IPS-NIHi7 (cell line): ENCODE results near the gene NAV2.

ENCODE experiments used
- DNase-seq: peaks from one replicate; pipeline ENCODE4 v3.0.0; 2012; ENCODE audit warnings: mixed read lengths; ENCODE audit errors: extremely low spot score

NAV2 gene

DNA sequence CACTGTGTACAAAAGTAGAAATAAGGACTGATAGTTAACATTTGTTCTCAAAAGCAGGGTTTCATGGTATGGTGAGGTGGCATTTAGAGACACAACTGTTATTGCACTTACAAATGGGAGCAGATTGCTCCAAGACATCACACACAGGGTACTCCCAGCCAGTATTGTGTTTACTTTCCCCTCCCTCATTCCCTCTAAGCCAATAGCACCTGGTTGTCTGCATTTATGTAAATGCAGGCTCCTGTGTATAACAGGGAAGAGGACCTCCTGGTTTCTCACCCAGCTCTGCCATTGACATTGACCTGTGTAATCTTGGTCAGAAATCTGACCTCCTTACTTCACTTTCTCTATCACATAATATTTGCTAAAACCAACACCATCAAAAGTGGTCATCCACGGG is 154.4 kb downstream of the NAV2 start:
- no peak for DNase-seq

DNA sequence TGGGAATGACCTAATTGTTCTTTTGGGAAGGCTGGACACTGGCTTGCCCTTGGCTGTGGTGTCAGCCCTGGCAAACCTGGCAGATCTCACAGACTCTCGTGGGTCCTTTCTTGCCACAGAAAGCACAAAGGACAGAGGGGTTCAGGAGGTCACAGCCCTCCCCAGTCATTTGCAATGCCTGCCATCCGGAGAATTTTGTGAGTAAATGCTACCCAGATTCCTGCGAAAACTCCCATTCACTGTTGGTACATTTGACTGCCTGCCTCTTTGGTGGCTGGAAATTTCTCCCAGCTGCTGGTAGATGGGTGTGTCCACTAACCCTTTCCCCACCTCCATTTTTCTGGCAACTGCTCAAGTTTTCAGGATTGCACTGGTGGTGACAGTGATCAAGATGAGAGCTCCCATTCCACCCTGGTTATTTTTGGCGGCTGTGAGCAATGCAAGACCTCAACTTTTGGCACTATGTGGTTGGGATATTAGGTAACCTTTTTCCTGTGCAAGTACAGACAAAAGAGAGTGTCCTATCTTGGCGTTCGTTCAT is 155.7 kb downstream of the NAV2 start:
- no peak for DNase-seq

DNA sequence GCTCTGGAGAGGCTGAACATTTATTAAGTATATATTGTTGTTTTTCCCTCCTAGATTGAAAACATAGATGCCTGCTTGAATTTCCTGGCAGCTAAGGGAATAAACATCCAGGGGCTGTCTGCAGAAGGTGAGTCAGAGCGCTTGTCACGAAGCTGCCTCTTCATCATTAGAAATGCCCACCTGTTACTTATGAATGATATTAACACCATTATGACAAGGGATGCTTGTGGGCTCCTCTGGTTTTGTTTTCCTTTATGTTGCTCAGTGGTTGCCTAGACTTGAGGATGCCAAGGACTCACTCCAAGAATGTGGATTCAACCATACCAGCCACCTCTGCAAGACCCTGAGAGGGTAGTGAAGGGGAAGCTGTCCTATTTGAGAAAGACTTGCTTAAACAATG is 156.2 kb downstream of the NAV2 start:
- no peak for DNase-seq

DNA sequence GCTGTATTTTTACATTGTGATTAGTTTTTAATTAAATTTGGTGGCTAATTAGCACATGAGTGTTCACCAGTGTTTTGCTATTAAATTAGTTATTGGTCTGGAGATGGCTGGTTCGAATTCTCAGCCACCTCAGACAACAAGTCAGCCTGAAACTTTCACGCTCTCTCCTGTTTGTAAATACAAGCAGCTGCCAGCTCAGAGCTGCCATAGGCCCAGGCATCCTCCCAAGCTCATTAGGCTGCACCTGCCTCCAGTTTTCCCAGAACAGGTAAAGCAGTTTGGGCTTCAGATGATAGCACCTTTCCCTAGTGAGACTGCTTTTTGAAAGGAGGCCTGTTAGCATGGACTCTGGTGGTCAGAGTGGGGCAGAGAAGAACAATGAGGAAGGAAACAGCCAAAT is 156.8 kb downstream of the NAV2 start:
- DNase-seq = no peak

DNA sequence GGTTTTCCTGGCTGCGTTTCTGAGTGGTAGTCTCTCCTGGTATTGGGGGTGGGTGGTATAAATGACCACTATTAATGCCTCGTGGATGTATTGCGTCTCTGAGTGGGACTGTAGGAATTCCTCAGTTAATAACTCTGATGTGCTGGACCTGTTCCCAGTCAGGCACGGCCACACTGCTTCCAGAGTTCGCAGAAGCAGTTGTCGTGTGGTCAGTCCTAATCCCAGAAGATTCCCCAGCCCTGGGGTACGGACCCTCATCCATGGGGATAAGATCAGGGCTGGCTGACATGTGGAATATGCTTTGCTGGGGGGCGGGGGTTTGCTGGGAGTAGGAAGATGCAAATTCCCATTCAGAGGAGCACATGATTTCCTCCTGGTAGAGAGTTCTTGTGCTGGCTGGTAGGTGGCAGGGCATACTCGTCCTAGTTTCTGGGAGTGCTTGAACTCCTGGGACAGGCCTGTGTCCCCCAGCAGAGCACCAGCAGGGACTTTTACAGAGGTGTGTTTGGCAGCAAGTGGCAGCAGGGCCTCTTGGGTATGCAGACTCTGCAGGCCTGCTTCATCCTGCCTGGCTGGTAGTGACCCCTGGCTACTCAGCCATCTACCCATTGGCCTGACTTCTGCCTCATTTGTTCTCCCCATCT is 157.4 kb downstream of the NAV2 start:
- no peak for DNase-seq

DNA sequence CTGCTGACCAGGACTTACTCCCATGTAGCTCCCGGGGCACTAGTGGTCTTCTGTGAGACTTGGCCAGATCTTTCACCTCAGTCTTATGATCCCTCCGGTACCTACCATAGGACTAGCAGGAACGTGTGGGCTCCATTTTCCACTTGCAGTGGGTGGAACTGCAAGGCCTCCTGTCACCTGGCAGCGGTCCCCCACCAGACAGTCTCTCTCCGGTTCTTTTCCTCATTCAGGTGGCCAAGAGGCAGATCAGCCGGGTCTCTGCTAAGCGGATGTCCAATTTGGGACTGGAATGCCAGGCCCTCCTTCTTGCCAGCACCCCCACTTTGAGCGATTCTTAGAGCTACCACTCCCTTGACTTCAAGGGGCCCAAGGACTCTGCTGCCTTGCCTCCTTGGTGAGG is 158.9 kb downstream of the NAV2 start:
- DNase-seq = no peak

DNA sequence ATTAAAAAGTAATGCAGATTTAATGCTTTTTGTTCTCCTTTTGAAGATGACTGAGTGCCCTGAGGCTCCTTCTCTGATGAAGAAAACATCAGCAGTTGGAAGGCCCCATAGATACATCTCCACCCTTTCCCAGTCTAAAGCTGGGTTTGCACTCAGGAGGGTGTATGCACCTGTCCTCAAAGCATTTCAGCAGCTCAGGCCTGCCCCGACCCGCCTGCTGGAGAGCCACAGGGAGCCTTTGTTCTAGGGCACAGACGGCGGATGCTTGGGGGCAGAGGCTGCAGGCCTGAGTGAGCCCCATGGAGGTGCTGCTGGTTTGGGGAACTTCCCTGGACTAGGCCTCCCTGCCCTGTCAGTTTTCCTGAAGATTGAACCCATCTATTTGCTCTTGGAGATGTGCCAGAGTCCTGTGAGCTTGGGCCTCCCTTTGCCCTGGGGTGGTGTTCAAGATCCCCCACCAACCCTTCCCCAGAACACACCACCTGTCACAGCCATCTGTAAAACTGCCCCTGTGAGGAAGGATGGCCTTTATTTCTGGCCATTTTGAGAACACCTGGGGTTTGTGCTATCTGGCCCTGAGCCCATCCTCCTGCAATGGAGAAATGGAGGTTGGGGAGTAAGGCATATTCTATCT is 160.0 kb downstream of the NAV2 start:
- peak; percentile 61 for DNase-seq

DNA sequence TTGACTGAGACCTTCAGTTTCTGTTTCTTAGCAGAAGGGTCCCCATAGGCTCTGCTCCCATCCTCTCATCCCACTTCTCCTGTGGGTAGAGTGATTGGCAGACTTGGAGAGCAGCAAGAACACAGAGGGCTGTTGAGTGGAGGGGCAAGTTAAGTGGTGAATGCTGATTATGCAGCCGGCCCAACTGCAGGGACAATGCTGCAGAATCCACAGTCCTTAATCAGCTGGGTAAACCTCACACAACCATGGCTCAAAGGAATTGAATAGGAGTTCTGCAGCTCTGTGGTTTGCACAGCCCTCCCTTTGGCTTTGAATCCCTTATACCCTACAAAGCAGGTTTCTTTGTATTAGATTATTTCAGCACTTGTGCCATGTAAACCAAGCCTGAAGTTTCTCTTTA is 161.1 kb downstream of the NAV2 start:
- DNase-seq = peak; percentile 52

DNA sequence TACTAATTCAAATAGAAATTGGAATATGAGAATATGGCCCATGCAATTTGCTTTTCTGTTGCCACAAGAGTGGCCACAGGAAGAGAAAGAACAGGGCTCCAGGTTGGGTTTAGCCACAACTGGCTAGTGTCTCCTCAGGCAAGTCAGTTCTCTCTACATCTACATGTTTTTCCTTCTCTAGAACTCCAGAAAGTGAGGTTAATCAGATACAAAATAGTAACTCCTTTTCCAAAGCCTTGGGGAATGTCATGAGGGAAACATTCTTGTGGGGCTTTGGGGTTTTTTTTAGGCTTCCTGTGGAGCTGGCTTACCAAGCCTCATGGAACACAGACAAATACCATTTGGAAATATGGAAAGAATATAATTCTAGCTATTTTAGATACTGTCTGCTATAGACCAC is 161.6 kb downstream of the NAV2 start:
- DNase-seq = no peak

DNA sequence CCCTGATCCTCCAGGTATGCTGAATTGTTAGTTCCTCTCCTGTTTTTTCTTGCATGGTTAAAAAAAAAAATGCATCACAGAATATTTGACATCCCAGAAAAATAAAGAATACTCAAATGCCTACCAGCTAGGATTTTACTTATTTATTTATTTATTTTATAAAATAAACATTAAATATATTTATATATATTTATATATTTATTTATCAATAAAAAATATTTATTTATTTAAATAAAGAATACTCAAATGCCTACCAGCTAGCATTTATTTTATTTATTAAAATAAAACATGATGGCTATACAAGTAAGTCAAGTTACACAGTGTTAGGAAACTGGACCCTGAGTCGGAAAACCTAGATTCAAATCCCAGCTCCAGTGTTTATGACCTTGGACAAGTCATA is 164.1 kb downstream of the NAV2 start:
- DNase-seq = no peak

DNA sequence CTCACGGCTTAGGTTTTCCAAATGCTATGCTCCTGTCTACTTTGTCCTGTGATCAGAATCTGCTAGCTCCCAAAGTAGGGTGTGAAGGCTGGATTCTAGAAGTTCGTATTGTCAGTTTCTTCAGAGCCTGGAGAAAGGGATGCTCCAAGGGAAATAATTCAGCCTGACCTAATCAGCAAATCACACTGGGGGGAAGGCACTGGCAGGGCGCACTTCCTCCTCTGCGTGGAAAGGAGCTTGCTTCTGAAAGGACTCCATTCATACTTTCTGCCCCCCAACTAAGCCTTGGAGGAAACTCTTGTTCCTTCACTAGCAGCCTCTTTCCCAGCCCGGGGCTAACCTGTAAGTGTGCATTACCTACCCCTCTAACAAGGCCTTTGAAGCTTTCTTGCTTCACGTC is 165.9 kb downstream of the NAV2 start:
- no peak for DNase-seq

DNA sequence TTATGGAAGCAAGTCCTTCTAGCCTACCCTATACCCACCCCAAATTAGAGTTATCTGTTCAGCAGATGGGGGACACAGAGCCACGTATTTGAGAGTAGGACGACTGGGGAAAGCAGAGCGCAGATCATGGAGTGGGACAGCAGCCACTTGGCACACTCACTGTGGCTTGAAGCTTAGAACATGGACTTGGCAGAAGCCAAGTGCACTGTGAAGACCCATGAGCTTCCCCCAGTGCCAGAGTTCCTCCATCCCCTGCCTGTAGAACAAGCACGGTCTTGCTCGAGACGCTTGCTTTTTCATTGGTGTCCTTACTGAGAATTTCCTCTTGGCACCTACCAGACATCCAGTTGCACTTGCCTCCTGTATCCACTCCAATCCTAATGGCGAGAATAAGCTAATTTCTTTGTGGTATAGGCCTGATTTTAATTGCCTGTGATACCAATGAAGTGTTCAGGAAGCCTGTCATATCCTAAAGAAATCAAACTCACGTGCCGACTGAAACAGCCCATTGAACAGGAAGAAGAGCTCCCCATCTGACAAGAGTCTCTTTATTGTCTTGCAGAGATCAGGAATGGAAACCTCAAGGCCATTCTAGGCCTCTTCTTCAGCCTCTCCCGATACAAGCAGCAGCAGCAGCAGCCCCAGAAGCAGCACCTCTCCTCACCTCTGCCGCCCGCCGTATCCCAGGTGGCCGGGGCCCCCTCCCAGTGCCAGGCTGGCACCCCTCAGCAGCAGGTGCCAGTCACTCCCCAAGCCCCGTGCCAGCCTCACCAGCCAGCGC is 166.9 kb downstream of the NAV2 start:
- no peak for DNase-seq

DNA sequence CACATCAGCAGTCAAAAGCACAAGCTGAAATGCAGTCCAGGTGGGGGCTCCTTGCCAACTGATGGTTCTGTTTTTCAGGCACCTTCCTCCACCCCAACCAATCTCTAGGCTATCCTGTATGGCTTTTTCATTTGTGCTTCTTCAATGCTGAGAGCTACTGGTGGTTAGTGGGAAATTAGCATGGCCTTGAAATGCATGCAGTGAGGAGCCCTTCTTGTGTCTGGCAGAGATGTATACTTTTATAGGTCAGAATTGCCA is 167.4 kb downstream of the NAV2 start:
- no peak for DNase-seq

DNA sequence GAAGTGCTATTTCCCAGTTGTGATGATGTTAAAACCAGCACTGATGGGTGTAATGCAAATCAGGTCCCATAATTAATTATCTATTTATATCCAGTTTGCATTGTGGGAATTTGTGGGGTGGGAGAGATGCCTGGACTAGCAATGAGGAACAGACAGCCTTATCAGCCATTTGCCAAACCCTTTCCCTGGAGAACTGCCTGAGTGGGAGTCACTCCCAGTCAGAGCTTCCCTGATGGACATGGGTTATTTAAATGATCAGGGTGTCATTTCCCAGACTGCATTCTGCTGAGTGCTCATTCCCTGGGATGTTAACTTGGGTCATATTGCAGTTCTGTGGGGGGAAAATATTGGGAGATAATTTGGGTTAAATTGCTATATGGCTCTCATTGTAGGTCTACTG is 168.5 kb downstream of the NAV2 start:
- no peak for DNase-seq

DNA sequence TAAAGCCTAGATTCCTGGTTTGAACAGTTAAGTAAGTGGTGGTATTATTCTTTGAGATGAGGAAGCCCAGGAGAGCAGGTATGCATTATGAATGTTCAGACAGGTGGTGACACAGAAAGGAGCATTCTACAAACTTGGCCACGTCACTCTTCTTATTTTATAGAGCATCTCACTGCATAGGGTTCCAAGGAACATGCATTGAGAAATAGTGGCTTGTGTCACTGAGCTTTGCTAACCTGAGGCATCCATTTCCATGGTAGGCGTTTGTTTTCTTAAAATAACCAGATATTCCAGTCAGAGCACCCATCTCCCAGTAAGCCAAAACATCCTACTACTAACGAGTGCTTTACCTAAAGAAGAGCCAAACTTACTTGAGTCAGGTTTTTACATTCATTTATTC is 169.7 kb downstream of the NAV2 start:
- DNase-seq = no peak

DNA sequence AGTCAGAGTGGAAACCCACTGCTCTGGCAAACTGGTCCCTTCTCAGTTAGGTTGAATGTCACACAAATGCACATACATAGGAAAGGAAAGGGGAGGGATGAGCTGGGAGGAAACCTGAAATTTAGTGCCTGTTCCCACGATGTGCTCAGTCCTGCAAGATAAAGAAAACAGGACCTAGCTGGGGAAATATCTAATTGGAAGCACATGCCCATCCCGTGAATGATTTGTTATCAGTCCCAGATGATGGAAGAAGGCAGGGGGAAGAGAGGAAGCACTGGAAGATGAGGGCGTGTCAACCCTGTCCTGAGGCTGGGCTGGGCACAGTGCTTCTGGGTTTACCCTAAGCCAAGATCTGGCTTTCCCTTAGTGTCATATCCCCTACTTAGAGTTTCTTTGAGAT is 173.9 kb downstream of the NAV2 start:
- no peak for DNase-seq

DNA sequence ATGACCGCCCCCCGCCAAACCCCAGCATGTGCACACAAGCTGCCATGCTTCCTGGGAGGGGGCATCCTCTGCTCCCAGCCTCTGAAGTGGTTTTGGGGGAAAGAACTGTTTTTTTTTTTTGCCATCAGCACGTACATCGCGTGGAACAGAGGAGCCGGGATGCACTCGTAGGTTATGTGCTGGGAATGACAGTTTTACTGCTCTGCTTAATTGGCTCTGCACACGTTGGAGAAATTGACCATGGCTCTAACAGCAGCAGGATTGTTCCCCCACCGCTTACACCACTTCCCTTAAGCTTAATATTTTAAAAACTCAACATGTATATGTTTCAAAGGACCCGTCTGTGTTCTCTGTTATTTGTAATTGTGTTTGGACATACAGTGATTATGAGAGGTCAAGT is 175.2 kb downstream of the NAV2 start:
- DNase-seq = no peak

DNA sequence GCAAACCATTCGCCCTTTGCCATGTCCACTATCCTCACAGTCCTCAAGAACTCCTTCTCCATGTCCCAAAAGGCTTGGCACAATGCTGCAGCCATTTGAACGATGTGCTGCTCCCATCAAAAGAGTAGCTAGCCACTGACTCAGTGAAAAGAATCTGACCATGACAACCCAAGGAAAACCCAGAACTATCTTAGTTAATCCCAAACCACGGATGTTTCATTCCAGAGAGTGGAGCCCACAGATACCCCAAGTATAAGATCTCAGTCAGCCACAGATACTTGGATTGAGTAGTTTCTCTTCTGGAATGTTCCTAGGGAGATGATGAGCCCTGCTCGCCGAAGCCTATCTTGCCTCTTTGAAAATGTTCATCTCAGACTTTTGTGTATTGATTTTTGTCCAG is 176.9 kb downstream of the NAV2 start:
- no peak for DNase-seq

DNA sequence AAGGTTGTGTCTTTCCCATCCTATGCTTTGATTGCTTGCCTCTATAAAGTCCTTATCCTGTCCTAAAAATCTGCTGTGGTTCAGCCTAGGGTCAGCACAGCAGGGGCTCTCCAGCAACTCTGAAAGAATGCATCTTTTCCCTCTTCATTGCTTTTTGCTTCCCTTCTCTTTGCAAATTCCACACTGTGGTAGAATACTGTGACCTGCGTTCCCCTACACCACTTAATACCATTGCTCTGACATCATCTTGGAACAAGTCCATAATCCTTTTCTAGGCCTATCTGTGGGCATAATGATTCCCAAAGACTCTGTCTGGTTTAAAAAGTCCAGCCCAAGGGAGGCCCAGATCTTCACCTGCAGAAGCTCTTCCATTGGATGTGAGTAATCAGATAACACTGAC is 177.7 kb downstream of the NAV2 start:
- DNase-seq = no peak

DNA sequence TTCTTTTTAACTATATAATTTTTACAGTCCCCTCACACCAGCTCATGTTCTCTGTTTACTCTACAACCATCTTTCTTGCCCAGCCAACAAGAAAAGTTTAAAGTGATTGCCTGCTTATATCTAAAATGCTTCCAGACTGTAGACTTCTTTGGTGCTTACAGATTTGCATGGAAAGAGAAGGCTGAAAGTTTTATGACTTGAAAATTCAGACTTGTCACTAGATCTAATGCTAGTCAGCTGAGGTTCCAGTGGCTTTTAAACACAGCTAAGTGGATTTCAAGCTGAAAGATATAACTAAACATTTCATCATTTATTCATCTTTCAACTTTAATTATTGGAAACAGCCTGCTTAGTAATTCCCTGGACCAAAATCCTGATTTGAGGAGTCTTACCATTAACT is 178.4 kb downstream of the NAV2 start:
- DNase-seq = no peak

DNA sequence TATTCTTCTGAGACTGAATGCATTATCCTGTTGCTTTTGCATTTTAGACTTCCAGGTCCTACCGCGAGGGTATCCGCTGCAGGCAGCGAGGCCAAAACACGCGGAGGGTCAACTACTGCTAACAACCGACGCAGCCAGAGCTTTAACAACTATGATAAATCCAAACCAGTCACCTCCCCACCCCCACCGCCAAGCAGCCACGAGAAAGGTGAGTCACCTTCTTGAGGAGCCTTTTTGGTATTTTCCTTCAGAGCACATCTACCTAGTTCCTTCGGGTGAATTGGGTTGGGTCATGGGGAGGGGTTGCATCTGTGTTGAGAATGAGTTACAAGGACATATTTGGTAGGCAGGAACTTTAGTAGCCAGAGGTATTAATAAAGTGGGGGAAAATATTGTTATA is 179.8 kb downstream of the NAV2 start:
- peak; percentile 43 for DNase-seq

DNA sequence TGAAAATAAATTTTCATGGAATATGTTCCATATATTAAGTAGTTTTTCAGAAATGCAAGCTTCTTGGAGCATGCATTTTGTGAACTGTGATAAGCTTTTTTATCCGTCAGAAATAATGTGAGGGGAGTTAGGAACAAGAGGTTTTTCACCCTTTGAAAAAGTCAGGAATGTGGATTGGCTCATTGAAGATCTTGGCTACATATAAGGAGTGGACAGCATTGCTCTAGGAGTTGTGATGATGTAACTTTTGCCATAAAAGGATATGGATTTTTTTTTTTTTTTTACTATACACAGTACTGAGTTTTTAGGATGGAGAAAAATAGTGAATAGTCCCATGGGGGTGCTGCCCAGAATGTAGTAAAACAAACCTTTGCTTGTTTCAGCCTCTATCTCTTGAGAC is 180.2 kb downstream of the NAV2 start:
- no peak for DNase-seq

DNA sequence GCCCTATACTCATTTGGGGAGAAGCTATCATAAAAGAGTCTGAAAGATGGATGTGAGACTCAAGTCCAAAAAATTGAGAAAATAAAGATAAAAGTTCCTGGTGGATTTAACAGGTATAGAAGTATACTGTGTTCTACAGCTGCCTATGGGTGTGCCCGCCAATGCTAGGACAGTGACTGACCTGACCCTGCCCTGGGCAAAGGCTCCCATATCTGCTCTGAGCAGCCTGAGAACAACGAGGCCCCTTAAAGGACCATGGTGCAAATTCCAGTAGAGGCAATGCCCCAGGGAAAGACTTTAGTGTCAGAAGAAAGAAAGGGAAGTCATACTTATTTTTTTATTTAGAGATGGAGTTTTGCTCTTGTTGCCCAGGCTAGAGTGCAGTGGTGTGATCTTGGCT is 181.8 kb downstream of the NAV2 start:
- no peak for DNase-seq
